Stimulated activated CD4-positive, alpha-beta T cell treated with anti-CD3 and anti-CD28 coated beads, TNF-alpha, amount 100 ng/mL, for 24 hours (primary cell): Measurements from ENCODE around the gene RBL2.
"Not testable (repeated sequence)": the region's sequence is repeated elsewhere in the genome, so short reads cannot be mapped to it uniquely, and the experiment has no call there.

Experiments used
- DNase-seq, 3 experiments: peaks; one replicate each; pipeline ENCODE4 v3.0.0-alpha.2; 2020; ENCODE audit warnings: low read depth in 3 of 3

RBL2 gene

DNA sequence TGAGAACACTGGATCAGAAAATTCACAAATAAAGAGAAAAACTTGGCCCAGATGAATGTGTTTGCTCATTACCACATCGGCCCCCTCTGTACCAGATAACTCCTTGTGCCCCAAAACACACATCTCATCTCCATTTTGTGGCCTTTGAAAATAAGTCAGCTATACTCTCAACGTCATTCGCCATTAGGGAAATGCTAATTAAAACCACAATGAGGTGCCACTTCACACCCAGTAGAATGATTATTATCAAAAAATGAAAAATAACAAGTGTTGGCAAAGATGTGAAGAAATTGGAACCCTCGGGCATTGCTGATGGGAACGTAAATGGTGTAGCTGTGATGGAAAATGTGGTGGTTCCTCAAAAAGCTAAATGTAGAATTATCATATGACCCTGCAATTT is 103.4 kb downstream of the RBL2 start:
- no peak for DNase-seq

DNA sequence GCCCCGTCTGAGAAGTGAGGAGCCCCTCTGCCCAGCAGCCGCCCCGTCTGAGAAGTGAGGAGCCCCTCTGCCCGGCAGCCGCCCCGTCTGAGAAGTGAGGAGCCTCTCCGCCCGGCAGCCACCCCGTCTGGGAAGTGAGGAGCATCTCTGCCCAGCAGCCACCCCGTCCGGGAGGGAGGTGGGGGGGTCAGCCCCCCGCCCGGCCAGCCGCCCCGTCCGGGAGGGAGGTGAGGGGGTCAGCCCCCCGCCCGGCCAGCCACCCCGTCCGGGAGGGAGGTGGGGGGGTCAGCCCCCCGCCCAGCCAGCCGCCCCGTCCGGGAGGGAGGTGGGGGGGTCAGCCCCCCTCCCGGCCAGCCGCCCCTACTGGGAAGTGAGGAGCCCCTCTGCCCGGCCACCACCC is 105.1 kb downstream of the RBL2 start:
- not testable (repeated sequence) for DNase-seq

DNA sequence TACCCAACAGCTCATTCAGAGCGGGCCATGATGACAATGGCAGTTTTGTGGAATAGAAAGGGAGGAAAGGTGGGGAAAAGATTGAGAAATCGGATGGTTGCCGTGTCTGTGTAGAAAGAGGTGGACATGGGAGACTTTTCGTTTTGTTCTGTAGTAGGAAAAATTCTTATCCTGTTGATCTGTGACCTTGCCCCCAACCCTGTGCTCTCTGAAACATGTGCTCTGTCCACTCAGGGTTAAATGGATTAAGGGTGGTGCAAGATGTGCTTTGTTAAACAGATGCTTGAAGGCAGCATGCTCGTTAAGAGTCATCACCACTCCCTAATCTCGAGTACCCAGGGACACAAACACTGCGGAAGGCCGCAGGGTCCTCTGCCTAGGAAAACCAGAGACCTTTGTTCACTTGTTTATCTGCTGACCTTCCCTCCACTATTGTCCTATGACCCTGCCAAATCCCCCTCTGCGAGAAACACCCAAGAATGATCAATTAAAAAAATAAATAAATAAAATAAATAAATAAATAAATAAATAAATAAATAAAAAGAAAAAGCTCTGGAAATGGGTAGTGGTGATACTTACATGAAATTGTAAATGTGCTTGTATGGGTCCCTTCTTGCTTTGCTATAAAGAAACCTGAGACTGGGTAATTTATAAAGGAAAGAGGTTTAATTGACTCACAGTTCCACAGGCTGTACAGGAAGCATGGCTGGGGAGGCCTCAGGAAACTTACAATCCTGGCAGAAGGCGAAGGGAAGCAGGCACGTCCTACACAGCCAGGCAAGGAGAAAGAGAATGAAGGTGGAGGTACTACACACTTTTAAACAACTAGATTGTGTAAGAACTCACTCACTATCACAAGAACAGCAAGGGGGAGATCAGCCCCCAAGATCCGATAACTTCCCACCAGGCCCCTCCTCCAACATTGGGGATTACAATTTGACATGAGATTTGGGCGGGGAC is 105.8 kb downstream of the RBL2 start:
- not testable (repeated sequence) for DNase-seq
